ENCODE data around the gene MYO1A. TPM values are rescaled to one million over a fixed set of nuclear protein-coding genes. Genes with fewer than 3 reads are reported as not detected.
"Not testable (repeated sequence)": the region's sequence is repeated elsewhere in the genome, so short reads cannot be mapped to it uniquely, and the experiment has no call there.

MYO1A gene
- total RNA-seq, 2 donors from 2014 or later: 0.08 TPM; not detected in 1

- no peaks in the 10 kb centered on the region for H3K9me3 ChIP-seq
- no peak for TF ChIP-seq CTCF (IDR thresholded peaks at IDR 0.05)
- no peaks in the 10 kb centered on the region for H3K27me3 ChIP-seq
- H3K4me3 ChIP-seq: no peak overlapping the region
- H3K27ac ChIP-seq: no peak overlapping the region
- DNase-seq (ENCODE audit: low spot score): no peak
- peaks cover 0 to 6% of the 10 kb centered on the region in 2 donors for H3K4me1 ChIP-seq
- H3K36me3 ChIP-seq: no peaks in the 10 kb centered on the region
Observed at GRCh38 chr12:57029457-57029856, 20.5 kb downstream of the MYO1A start.

GRCh38 chr12:57027805-57028153 is 22.1 kb downstream of the MYO1A start:
- H3K4me3 ChIP-seq: no peak overlapping the region
- H3K36me3 ChIP-seq: no peaks in the 10 kb centered on the region
- no peak for DNase-seq (ENCODE audit: low spot score)
- no peaks in the 10 kb centered on the region for H3K9me3 ChIP-seq
- H3K27ac ChIP-seq: no peak overlapping the region
- no peak for TF ChIP-seq CTCF (IDR thresholded peaks at IDR 0.05)
- H3K4me1 ChIP-seq: peaks cover 0 to 6% of the 10 kb centered on the region in 2 donors
- no peaks in the 10 kb centered on the region for H3K27me3 ChIP-seq

GRCh38 chr12:57027011-57027804 is 22.7 kb downstream of the MYO1A start:
- Histone ChIP-seq H3K36me3 (no peaks in the 10 kb centered on the region), H3K27ac (no peak overlapping the region), H3K9me3 (no peaks in the 10 kb centered on the region)

GRCh38 chr12:57025196-57025595 is 24.7 kb downstream of the MYO1A start:
- H3K4me3 ChIP-seq: no peak overlapping the region
- no peaks in the 10 kb centered on the region for H3K27me3 ChIP-seq
- H3K4me1 ChIP-seq: peaks cover 0 to 6% of the 10 kb centered on the region in 2 donors
- no peaks in the 10 kb centered on the region for H3K36me3 ChIP-seq
- H3K27ac ChIP-seq: no peak overlapping the region
- DNase-seq (ENCODE audit: low spot score): no peak
- TF ChIP-seq CTCF (IDR thresholded peaks at IDR 0.05): no peak
- no peaks in the 10 kb centered on the region for H3K9me3 ChIP-seq

More at GRCh38 chr12:57027011-57027804, 22.7 kb downstream of the MYO1A start:
- TF ChIP-seq CTCF (IDR thresholded peaks at IDR 0.05): no peak
- no peak for DNase-seq (ENCODE audit: low spot score)
- no peaks in the 10 kb centered on the region for H3K27me3 ChIP-seq
- H3K4me3 ChIP-seq: no peak overlapping the region
- H3K4me1 ChIP-seq: peaks cover 0 to 6% of the 10 kb centered on the region in 2 donors

- not testable (repeated sequence) for H3K4me1 ChIP-seq, H3K4me3 ChIP-seq
Observed at GRCh38 chr12:57022324-57022723, 27.6 kb downstream of the MYO1A start.

GRCh38 chr12:57019983-57020719 is 29.8 kb downstream of the MYO1A start:
- Histone ChIP-seq H3K9me3 (no peaks in the 10 kb centered on the region), H3K36me3 (no peaks in the 10 kb centered on the region), H3K4me1 (no peaks in the 10 kb centered on the region), H3K27me3 (no peaks in the 10 kb centered on the region), H3K4me3 (no peak overlapping the region), H3K27ac (no peak overlapping the region)
- DNase-seq (ENCODE audit: low spot score): no peak
- TF ChIP-seq CTCF (IDR thresholded peaks at IDR 0.05): no peak

More at GRCh38 chr12:57022324-57022723, 27.6 kb downstream of the MYO1A start:
- not testable (repeated sequence) for H3K27ac ChIP-seq; H3K9me3 ChIP-seq; H3K27me3 ChIP-seq; H3K36me3 ChIP-seq; DNase-seq (ENCODE audit: low spot score)
